Inflammatory macrophage treated with lipopolysaccharide for 1 hour (primary cell): ENCODE results near the gene APOL5.
"Not testable (repeated sequence)": the region's sequence is repeated elsewhere in the genome, so short reads cannot be mapped to it uniquely, and the experiment has no call there.

Experiments
- DNase-seq, 2 donors: peaks; one replicate each; pipeline ENCODE4 v3.0.0-alpha.2; 2020 to 2022

APOL5 gene

DNA sequence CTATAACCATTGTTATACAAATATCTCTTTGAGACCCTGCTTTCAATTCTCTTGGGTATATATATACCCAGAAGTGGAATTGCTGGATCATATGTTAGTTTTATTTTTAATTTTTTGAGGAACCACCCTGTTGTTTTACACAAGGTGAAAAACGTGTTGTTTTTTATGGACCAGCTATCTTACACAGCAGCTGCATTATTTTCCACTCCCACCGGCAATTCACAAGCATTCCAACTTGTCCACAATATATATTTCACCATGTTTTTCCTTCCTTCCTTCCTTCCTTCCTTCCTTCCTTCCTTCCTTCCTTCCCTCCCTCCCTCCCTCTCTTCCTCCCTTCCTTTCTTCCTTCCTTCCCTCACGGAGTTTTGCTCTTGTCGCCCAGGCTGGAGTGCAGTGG, 6.3 kb upstream of the APOL5 start:
- DNase-seq = no peak

- no peak for DNase-seq
Measured at GRCh38 chr22:35712672-35713071, 5.0 kb upstream of the APOL5 start.

DNA sequence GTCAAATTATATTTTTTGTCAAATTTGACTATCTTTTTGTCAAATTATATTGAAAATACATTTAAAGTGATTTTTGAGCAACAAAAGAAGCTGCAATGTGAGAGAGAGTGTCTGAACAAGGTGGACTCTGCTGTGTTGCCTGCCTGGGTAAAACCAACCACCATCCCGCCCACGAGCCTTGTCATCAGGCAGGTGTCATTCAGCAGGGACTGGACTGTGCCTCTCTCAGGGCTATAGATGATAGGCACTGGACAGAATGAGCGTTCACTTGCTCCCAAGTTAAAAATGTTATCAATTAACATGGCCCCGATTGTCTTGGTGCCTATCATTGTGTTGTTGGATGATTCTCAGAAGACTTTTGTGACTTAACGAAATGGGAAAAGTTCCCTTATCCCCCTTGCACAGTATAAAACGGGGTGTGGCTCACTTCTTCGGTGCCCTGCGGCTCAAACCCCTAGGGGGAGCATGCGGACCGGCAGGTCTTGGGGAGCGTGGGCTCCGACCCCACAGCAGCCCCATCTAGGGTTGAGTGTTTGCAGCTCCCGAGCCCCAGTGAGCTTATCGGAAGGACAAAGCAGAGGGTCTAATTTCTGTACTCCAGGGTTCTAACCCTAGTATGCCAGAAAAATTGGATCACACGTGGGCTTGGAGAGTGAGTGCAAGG, 1.7 kb downstream of the APOL5 start:
- no peak for DNase-seq

DNA sequence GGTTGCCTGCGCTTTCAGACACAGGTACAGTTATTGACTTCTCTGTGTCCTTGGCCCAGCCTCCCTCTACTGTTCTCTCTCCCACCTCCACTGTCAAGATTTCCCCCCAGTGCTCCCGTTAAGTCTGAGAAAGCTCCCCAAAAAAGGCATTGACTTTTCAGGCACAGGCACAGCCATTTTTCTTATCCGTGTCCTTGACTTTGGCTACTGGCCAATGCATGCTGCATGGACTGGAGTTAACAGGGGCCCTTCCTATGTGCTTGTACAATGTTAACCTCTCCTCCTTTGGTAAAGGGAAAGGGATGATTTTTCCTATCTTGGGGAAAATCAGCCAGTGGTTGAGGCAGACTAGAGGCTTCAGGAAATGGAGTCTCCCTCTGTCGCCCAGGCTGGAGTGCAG, 4.3 kb downstream of the APOL5 start:
- no peak for DNase-seq

DNA sequence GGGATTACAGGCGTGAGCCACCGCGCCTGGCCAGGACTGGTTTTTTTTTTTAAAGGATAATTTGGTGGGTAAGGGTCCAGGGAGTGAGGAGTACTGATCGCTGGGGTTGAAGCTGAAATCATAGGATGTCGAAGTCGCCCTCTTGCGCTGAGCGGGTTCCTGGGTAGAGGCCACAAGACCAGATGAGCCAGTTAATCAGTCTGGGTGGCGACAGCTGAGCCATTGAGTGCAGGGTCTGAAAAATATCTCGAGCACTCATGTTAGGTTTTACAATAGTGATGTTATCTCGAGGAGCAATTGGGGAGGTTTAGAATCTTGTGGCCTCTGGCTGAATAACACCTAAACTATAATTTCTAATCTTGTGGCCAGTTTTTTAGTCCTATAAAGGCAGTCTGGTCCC, 7.8 kb downstream of the APOL5 start:
- no peak for DNase-seq

- DNase-seq = no peak
Measured at GRCh38 chr22:35726398-35726797, 8.7 kb downstream of the APOL5 start.

GRCh38 chr22:35726933-35727332, 9.3 kb downstream of the APOL5 start:
- DNase-seq = no peak

- DNase-seq = no peak
Measured at GRCh38 chr22:35727436-35727835, 9.8 kb downstream of the APOL5 start.

GRCh38 chr22:35728639-35729308, 11.1 kb downstream of the APOL5 start:
- no peak for DNase-seq

DNA sequence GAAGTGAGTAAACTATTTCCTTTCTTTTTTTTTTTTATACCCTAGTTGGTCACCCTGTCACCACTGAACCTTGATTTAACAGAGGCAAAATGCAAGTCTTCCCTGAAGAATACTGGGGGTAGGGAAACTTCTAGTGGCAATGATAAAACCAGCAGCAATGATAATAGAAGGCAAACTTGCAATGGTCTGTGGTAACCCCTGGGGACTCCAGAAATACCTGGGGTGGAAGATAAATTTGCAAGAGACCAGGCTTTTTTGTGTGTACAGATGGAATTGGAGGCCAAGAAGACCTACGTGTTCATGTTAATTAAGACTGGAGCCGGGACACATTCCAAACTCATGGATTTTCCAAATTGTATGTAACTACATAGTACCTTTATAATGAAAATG, 11.6 kb downstream of the APOL5 start:
- no peak for DNase-seq

GRCh38 chr22:35731321-35731720, 13.6 kb downstream of the APOL5 start:
- no peak for DNase-seq

GRCh38 chr22:35732116-35732515, 14.4 kb downstream of the APOL5 start:
- DNase-seq = no peak

GRCh38 chr22:35733036-35733435, 15.4 kb downstream of the APOL5 start:
- DNase-seq = no peak

- no peak for DNase-seq
Measured at GRCh38 chr22:35733791-35734516, 16.3 kb downstream of the APOL5 start.

GRCh38 chr22:35734517-35734827, 16.8 kb downstream of the APOL5 start:
- DNase-seq = no peak

DNA sequence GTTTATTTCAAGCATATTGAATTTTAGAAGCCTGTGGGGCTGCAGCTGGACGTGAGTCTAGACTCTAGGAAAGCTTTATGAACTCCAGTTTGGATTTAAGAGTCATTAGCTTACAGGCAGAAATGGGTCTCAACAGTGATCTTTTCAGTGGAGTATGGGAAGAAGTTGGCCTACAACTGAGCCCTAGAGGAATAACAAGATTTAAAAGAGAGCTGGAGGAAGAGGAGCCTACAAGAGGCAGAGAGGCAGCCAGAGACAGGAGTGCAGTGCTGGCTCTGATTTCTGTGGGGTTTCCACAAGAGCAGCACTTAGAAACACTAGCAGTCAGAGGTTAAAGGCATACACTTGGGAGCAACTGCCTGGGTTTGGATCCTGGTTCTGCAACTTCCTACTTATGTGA, 17.9 kb downstream of the APOL5 start:
- no peak for DNase-seq

DNA sequence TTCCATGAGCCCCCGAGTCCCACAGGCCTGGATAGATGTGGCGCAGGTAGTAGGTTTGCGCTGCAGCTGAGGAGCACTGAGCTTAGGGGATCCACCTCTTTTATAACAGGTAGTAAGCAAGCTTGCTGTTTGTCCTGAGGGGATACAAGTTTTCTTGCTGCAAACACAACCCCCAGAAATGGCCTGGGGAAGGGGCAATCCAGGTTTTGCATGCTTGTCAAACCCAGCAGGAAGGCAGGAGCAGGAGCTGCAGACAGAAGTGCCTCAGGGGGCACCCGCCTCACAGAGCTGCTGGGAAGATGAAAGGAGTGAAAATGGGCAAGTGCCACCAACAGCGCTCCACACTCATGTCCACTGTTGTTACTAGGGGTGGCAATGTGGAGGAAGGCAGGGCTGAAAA, 18.5 kb downstream of the APOL5 start:
- DNase-seq = no peak

GRCh38 chr22:35736701-35737100, 19.0 kb downstream of the APOL5 start:
- DNase-seq = no peak

GRCh38 chr22:35737886-35738285, 20.2 kb downstream of the APOL5 start:
- DNase-seq = not testable (repeated sequence)

- DNase-seq = no peak
Measured at GRCh38 chr22:35739076-35739930, 21.6 kb downstream of the APOL5 start.

DNA sequence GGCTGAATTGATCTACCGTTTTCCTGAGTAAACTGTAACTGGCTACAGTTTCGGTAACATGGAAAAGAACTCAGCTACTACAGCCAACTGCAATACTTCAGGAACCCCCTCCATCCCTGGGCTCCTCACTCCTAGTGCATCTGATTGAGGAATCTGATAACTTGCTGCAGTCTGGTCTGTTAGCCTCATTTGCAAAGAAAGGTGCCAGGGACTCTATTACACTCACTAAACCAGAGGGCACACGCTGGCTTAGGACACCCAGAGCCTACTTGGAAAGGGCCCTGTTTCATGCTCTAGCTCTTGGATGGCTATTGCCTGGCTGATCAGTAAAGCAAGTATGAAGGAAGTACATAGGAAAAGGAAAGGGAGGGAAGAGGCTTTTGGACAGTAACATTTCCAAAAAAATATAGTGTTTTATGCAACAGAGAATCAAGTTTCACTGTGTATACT, 22.3 kb downstream of the APOL5 start:
- no peak for DNase-seq

GRCh38 chr22:35740616-35741015, 22.9 kb downstream of the APOL5 start:
- no peak for DNase-seq

DNA sequence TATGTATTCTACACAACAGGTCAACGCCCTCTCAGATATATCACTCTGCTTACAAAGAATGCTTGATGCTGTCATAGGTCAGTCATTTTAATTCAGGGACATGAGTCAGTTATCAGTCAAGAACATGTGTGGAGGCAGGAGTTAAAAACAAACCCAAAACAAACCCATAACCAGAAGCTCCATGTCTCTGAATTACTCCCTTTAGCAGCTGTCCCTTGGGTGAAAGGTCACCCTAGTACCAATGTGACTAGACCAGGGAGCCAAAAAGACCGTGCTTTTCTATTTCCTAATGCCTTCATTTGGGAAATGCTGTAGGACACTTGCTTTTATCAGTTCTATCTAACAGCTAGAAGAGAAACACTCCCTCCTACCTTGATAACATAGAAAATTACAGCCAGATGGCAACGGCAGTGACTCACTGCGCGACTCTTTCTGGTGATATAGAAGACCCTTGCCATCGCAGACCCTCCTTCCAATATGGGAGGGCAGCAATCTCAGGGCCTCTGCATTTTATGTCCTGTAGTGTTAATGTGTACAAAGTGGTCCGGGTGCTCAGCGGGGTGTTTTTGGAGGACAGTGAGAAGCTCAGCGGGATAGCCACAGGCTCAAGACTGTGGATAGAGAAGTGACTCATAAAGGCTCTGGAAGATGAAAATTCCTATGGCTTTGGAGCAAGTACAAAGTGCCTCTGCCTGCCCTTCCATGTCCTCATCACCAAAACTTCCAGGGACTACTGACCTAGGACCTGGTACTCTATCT, 24.8 kb downstream of the APOL5 start:
- no peak for DNase-seq
